Stimulated activated CD8-positive, alpha-beta memory T cell treated with anti-CD3 and anti-CD28 coated beads, Interleukin-2, amount 100 ng/mL, for 1 hour (primary cell): ENCODE data around the gene NEK11.
"Not testable (repeated sequence)": the region's sequence is repeated elsewhere in the genome, so short reads cannot be mapped to it uniquely, and the experiment has no call there.

ENCODE experiments used
- DNase-seq, 2 donors: peaks; one replicate each; pipeline ENCODE4 v3.0.0-alpha.2; 2020; ENCODE audit warnings: low read depth in 2 of 2

The NEK11 gene

DNA sequence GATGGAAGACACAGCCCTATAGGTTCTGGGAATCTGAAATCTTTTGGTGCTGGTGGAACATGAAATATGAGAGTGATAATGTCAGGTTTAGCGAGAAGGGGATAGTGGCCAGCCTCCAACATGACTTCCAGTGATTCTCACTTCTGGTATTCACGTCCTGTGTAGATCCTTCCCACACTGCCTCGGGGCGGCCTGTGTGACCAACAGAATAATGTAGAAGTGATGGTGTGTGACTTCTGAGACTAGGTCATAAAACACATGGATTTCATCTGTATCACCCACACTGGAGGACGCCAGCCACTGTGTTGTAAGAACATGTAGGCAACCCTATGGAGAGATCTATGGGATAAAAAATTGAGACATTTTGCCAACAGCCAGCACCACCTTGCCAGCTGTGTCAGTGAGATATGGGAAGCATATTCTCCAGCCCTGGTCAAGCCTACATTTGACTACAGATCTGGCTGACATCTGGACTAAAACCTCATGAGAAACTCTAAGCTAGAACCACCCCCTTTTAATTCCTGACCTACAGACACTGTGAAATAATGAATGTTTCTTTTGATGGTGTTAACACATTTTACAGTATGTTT lies 329.4 kb downstream of the NEK11 start:
- no peak for DNase-seq

DNA sequence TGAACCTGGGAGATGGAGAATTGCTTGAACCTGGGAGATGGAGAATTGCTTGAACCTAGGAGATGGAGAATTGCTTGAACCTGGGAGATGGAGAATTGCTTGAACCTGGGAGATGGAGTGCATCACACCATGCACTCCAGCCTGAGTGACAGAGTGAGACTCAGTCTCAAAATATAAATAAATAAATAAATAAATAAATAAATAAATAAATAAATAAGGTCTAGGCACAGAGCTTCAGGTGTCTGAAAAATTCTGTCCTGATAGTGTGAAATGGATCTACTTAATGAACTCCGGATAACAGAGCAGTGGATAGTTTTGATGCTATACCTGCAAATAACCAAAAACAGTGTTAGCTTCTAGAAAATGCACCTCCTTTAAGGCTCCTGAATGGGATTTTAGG lies 330.6 kb downstream of the NEK11 start:
- no peak for DNase-seq

DNA sequence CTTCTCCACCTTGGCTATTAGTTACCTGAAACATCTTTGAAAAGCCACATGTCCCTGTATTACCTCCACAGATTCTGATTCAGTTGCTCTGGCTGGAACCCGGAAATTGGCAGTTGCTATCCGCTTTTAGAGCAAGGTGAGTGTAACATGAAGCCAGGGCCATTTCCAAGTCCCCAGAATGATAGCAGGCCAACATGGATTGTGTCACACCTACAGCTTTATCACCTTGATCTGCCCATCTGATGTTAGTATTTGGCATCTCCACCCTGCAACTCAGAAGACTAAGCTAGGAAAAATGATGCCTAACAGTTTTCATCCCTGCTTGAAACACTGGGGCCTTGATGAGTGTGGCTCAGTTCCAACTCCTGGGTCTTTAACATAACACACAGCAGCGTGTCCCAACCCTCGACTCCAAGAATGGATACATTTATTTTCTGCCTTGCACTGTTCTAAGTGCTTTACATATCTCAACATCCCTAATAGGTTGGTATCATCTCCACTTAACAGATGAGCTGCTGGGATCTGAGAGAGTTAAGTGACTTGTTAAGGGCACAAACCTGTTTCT lies 333.6 kb downstream of the NEK11 start:
- no peak for DNase-seq

DNA sequence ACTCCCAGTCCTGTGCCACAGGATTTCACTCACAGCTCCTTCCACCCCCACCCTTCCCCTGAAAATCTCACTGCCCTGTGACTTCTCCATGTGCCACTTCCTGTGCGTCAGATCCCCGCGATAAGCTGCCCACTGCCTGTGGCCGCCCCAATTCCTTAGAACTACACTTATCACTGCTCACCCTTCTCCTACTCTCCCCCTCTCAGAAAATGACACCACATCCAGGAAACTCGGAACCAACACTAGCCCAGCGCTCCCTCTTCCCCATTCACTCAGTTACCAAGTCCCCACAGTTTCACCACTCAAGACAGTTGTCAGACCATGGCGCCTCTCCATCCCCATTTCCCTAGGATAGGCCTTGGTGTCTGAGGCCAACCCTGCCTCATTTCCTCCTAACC lies 334.4 kb downstream of the NEK11 start:
- DNase-seq = not testable (repeated sequence)

DNA sequence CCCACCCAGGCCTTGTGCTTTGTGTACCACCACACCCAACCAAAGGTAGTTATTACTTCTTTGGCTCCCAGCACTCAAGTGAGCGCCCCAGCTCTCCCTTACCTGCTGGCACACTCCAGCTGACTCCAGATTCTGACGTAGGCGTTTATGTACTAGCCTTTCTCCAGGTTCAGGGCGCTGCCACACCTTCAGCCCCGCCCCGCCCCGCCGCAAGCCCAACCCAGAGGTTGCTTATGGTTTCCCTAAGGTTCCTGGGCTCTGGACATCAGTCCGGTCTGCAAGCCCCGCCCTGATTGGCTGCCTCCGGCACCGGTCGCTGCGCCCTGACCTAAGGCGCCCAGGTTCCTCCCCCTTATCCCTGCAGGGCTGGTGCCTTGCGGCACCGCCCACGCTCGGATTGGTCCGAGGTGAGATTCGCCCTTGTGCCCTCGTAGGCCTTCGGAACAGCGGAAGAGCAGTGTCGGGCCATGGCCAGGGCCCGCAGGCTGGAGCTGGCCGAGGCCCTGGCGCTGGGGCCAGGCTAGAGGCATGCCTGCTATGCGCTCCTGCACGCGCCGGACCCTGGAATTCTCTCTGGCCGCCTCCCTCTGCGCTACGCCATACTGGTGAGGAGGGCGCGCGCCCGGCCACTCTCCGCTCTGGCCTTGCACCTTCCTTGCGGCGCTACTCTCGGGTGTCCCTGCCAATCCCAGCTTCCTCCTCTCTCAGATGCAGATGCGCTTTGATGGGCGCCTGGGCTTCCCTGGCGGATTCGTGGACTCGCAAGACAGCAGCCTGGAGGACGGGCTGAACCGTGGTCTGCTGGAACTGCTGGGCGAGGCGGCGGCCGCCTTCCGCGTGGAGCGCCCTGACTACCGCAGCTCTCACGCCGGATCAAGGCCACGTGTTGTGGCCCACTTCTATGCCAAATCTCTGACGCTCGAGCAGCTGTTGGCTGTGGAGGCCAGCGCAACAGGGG lies 335.1 kb downstream of the NEK11 start:
- no peak for DNase-seq

DNA sequence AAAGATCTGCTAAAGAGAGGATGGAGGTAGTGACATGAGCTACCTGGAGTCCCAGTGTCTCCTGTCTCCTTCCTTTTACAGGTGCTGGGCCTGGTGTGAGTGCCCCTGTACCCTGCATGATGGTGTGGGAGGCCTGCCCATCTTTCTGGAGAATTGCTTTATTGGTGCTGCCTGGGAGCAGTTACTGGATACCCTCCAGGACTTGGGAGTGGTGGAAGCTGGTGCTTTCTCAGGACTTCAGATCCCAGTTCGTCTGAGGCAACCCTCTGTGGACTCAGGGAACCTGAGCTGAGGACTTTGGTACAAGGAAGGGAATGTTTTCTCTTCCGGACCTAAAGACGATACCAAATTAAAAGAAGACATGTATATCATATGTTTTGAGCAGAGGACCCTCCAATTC lies 336.6 kb downstream of the NEK11 start:
- no peak for DNase-seq

DNA sequence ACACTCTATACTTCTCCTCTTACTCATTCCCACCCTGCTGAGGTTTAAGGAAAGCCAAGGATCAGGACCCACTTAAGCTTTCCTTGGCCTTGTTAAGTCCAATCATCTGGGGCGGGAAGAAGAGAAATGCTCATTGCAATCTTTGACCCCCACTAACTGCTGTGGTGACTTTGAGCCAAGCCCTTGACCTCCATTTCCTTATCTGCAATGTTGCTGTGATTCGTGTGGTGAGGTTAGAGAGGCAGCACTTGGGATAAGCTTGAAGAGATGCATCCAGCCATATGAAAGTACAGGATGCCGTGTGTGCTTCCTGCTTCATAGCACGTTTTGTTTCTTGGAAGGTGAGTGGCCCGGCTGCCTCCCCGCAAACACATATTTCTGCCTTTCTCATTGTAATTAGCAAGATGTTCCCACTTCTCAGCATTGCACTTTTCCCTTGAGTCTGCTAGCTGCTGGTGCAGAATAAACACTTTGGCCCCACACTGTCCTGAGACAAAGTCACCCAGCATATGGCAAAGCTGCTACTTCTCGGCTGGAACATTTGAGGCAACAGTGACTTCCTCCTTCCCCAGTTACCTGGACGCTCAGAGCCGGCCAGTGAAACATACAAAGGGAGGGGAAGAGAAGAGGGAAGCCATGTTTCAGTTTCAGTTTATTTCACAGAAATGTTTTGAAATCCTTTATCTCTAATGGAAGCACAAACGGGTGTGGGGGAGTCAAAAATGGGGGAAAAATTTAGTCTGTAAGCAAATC lies 344.4 kb downstream of the NEK11 start:
- no peak for DNase-seq

DNA sequence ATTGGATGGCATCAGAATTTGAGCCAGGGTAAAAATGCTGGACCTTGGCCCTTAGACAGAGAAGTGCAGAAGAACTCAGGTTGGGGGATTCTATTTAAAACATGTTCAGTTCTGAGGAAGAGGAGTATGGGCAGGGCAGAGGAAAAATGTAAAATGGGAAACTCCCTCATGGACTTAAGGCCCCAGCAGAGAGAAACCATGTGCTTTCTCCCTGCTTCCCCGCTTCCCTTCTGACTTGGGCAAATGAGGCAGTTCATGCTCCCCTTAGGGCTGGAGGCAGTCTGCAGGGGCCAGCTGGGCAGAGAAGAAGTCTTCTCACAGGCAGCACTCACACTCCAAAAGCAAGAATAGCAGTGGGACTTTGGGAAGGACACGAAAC lies 345.0 kb downstream of the NEK11 start:
- no peak for DNase-seq

DNA sequence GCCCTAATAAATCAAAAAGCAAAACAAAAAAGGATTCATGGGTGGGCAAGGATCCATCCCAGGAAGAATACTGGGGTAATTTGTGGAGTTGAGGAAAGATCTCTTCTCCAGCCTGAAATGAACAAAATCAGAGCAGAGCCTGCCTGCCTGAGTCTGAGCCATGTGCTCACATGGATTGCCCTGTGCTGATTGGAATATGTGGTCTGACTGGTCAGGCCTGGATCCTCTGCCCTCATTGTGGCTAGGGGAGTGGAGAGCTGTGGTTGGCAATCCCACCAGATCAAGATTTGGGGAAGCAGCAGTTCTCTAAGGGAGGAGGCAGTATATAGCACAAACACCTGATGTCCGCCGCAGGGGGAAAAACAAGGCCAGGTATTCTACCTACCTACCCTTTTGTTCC lies 348.1 kb downstream of the NEK11 start:
- DNase-seq = no peak

DNA sequence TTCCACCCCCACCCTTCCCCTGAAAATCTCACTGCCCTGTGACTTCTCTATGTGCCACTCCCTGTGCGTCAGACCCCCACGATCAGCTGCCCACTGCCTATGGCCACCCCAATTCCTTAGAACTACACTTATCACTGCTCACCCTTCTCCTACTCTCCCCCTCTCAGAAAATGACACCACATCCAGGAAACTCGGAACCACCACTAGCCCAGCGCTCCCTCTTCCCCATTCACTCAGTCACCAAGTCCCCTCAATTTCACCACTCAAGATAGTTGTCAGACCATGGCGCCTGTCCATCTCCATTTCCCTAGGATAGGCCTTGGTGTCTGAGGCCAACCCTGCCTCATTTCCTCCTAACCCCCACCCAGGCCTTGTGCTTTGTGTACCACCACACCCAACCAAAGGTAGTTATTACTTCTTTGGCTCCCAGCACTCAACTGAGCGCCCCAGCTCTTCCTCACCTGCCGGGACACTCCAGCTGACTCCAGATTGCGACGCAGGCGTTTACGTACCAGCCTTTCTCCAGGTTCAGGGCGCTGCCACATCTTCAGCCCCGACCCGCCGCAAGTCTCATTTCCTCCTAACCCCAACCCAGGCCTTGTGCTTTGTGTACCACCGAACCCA lies 354.3 kb downstream of the NEK11 start:
- DNase-seq = not testable (repeated sequence)

DNA sequence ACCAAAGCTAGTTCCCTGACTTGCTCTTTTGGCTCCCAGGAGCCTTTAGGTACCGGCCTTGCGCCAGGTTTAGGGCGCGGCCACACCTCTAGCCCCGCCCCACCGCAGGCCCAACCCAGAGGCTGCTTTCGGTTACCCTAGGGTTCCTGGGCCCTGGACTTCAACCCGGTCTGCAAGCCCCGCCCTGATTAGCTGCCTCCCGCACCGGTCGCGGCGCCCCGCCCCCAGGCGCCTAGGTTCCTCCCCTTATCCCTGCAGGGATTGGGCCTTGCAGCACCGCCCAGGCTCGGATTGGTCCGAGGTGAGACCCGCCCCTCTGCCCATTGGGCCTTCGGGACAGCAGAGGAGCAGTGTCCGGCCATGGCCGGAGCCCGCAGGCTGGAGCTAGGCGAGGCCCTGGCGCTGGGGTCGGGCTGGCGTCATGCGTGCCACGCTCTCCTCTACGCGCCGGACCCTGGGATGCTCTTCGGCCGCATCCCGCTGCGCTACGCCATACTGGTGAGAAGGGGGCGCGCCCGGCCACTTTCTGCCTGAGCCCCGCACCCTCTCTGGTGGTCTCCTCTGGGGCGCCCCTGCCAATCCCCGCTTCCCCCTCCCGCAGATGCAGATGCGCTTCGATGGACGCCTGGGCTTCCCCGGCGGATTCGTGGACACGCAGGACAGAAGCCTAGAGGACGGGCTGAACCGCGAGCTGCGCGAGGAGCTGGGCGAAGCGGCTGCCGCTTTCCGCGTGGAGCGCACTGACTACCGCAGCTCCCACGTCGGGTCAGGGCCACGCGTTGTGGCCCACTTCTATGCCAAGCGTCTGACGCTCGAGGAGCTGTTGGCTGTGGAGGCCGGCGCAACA lies 355.0 kb downstream of the NEK11 start, which contains the start of gene NUDT16:
Gene NUDT16 (plus strand): TSS at position 330 of the 847 bp plus-strand sequence. CDS start 31 bp downstream, at position 361.
- peak; percentile 90 to 92 for DNase-seq

DNA sequence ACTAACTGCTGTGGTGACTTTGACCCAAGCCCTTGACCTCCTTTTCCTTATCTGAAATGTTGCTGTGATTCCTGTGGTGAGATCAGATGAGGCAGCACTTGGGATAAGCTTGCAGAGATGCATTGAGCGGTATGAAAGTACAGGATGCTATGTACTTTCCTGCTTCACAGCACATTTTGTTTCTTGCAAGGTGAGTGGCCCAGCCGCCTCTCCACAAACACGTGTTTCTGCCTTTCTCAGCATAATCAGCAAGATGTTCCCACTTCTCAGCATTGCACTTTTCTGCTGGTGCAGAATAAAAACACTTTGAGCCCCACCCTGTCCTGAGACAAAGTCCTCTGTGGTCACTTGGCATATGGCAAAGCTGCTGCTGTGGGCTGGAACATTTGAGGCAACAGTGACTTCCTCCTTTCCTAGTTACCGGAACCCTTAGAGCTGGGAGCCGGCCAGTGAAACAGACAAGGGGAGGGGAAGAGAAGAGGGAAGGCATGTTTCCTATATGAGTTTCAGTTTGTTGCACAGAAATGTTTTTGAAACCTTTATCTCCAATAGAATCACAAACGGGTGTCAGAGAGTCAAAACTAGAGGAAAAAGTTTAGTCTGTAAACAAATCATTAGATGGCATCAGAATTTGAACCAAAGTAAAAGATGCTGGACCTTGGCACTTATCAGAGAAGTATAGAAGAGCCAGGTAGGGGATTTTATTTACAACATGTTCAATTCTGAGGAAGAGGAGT lies 359.9 kb downstream of the NEK11 start:
- no peak for DNase-seq

DNA sequence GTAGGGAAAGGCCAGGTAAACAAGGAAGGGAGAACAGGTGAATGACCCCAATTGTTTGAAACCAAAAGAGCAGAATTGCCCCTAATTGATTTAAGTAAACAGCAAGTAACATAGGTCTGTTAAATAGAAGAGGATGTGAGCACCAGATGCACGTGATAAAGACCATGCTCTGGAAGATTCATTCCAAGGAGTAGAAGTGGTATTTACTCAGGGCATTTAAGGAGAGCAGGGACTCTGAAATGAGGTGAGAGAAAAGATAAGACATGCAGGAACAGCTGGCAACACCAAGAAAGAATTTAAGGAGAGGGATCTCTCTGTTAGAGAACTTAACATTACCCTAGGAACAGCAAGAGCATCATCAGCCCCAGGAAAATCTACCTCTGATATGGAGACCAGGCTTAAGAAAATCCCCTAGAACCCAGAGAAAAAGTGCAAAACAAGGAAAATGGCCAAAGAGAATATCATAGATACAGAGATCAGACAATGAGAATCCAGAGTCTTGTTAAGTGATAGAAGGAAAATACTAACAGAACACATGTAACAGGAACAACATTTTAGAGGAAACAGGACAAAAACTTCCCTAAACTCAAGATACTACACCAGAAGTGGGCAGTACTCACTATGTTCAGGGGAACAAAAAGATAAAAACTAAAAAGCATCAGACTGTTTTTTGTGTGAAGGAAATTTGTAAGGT lies 361.3 kb downstream of the NEK11 start:
- DNase-seq = no peak

DNA sequence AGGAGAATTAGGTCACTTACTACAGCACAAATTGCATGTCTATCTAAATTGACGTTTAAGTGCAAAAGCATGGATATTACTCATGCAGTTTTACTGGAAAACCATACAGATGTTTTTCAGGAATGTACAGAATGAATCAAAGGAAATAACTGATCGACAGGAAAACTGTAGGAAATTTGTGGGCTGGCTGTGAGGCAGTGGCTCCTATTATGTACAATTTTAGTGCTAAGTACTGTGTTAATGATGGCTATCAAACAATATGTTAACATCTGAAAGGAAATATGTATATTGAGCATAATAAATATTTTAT lies 361.8 kb downstream of the NEK11 start:
- no peak for DNase-seq

DNA sequence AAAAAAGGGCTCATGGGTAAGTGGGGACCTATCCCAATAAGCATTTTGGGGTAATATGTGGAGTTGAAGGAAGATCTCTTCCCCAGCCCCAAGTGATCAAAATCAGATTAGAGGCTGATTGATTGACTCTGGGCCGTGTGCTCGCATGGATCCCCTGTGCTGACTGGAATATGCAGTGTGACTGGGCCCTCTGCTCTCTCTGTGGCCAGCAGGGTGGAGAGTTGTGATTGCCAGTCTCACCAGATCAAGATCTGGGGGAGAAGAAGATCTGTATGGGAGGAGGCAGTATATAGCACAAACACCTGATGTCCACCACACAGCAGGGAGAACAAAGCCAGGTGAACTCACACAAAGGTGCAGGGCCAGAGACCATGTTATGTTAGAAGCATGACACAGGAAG lies 363.7 kb downstream of the NEK11 start:
- no peak for DNase-seq

DNA sequence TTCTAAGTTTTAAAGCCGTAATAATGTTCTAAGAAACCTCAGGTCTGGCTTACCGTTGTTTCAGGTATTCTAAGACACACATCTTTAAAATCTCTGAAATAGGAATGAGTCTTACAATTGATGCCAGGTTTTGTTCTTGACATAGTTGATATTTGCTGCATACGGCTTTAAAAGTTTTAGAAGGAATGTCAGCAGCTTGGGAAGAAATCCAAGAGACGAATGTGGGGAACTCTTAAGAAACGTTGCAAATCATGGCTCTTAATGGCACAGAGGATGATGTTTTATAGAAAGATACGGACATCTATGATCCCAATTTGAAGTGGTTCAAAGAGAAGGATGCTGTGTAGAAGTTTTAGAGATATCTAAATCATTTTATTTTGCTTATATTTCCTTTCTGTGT lies 366.4 kb downstream of the NEK11 start:
- DNase-seq = no peak

DNA sequence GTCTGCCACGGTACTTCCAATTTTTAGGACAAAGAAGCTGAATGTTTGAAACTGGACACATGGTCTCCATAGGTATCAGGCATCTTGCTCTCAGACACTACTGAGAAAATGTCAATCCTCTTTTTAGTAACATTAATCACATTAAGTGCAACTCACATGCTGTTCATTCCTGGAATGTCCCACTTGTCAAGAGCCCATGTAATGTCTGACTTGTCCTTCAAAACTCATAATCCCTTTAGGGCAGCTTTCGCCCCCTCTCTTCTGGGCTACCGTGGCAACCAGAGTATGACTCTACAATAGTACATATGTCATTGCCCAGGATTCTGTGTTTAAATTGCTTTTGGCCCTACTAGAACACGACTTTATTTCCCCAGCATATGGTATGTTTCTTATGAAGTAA lies 367.2 kb downstream of the NEK11 start:
- DNase-seq = no peak

DNA sequence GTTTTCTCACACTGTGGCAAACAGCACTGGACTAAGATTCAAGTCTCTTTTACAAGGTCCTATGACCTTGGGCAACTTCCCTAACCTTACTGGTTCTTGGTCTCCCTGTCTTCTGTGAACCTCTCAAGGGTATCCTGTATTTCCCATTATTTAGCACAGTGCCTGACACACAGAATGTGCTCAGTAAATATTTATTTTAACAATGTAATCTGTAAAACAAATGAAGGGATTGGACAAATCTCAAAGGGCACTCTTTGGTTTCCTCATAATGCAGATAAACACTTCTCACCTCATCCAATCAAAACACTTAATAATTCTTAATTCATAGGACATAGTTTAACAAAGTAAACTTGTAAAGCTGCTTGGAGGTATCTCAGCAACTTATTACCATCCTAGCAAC lies 367.7 kb downstream of the NEK11 start:
- DNase-seq = no peak

DNA sequence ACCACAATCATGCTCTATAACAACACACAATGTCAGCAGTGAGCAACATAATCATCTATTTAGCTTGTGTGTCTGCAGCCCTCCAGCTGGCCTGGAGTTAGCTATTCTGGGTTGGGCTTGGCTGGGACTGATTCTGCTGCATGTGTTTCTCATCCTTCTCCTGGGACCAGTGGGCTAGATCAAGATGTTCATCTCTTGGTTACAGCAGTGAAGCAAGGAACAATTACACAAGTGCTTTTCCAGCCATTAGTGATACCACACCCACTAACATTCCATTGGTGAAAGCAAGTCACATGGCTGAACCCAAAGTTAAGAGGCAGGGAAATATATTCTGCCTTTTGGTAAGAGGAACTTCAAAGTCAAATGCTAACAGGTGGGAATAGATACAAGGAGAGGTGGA lies 369.5 kb downstream of the NEK11 start:
- no peak for DNase-seq

DNA sequence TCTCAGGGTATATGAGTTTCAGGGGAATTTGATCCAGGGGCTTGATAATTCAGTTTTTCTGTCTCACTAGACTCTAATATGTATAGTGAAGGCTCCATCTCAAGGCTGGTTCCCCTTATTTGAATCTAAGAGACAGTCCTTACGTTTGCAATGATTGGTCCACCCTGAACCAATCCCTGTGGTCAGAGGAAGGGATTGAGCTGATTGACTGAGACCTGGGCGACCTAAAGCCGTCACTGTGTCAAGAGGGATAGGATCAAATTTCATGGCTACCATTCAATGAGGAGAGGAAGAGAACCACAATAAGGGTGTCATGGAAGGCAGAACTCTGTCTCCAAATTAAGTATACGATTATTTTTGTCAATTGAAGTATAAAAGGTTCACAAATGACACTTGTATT lies 371.2 kb downstream of the NEK11 start:
- no peak for DNase-seq
